HG02763 (cell line): ENCODE measurements around the gene HOXD1.
A peak's percentile ranks its signal among the peaks of the same experiment; 100 is the strongest.

Experiments
- ATAC-seq: cut with Tn5 transposase; IDR thresholded peaks from one replicate; pipeline ENCODE4 v1.9.1; 2021; ENCODE audit warnings: mild to moderate bottlenecking, moderate library complexity; ENCODE audit not compliant: unreplicated experiment

Gene HOXD1

GRCh38 chr2:176187899-176188773, at the start of gene HOXD1:
Gene HOXD1, plus strand, starts transcription at chr2:176188668. Its CDS starts 134 bp downstream, at chr2:176188802.
- ATAC-seq, result no peak

- no peak for ATAC-seq
These were observed 49.4 kb upstream of the HOXD1 start for GRCh38 chr2:176138923-176139660.

GRCh38 chr2:176139661-176140512, 48.6 kb upstream of the HOXD1 start:
- no peak for ATAC-seq

- peak; percentile 90 for ATAC-seq
These were observed 47.8 kb upstream of the HOXD1 start for GRCh38 chr2:176140513-176141317.

GRCh38 chr2:176142281-176142680, 46.2 kb upstream of the HOXD1 start:
- no peak for ATAC-seq

GRCh38 chr2:176145085-176145969, 43.1 kb upstream of the HOXD1 start:
- ATAC-seq, result no peak

GRCh38 chr2:176146101-176146500, 42.4 kb upstream of the HOXD1 start:
- ATAC-seq, result no peak

GRCh38 chr2:176146645-176147044, 41.8 kb upstream of the HOXD1 start:
- no peak for ATAC-seq

- no peak for ATAC-seq
These were observed 41.2 kb upstream of the HOXD1 start for GRCh38 chr2:176147210-176147799.

GRCh38 chr2:176147800-176148496, 40.5 kb upstream of the HOXD1 start:
- ATAC-seq, result no peak

- ATAC-seq, result no peak
These were observed 39.6 kb upstream of the HOXD1 start for GRCh38 chr2:176148751-176149421.

- no peak for ATAC-seq
These were observed 39.0 kb upstream of the HOXD1 start for GRCh38 chr2:176149481-176149938.

GRCh38 chr2:176149939-176150583, 38.4 kb upstream of the HOXD1 start:
- no peak for ATAC-seq

GRCh38 chr2:176150584-176151441, 37.7 kb upstream of the HOXD1 start:
- no peak for ATAC-seq

GRCh38 chr2:176151442-176152287, 36.8 kb upstream of the HOXD1 start, which contains the start of gene HOXD4:
Gene HOXD4, plus strand, starts transcription at chr2:176151550. Its CDS starts 84 bp downstream, at chr2:176151634.
- no peak for ATAC-seq
